Activated CD4-positive, alpha-beta T cell treated with anti-CD3 and anti-CD28 coated beads, Interleukin-2, amount 50 U/mL, for 24 hours (primary cell): ENCODE data around the gene FUT7.
"Not testable (repeated sequence)": the region's sequence is repeated elsewhere in the genome, so short reads cannot be mapped to it uniquely, and the experiment has no call there.

Source experiments
- DNase-seq, 2 donors: peaks; one replicate each; pipeline ENCODE4 v3.0.0-alpha.2; 2020; ENCODE audit warnings: low read depth in 1 of 2, low spot score in 1 of 2

Gene FUT7

GRCh38 chr9:137006116-137007003 is 25.5 kb downstream of the FUT7 start:
- no peak for DNase-seq

GRCh38 chr9:137004285-137004684 is 27.6 kb downstream of the FUT7 start:
- DNase-seq: not testable (repeated sequence)

- DNase-seq: no peak
Measured at GRCh38 chr9:137002646-137003041, 29.2 kb downstream of the FUT7 start.

- no peak for DNase-seq
Measured at GRCh38 chr9:137001857-137002645, 29.8 kb downstream of the FUT7 start.

GRCh38 chr9:137000177-137000930 is 31.5 kb downstream of the FUT7 start:
- DNase-seq: no peak

- no peak for DNase-seq
Measured at GRCh38 chr9:136997830-136998234, 34.1 kb downstream of the FUT7 start.

GRCh38 chr9:136997371-136997770 is 34.5 kb downstream of the FUT7 start:
- DNase-seq: no peak

GRCh38 chr9:136996361-136997292 is 35.3 kb downstream of the FUT7 start, which contains the start of gene CLIC3:
Gene CLIC3 (minus strand): TSS chr9:136996568. CDS start chr9:136996543, 25 bp downstream.
- DNase-seq: no peak

- no peak for DNase-seq
Measured at GRCh38 chr9:136995772-136996311, 36.0 kb downstream of the FUT7 start.

- no peak for DNase-seq
Measured at GRCh38 chr9:136995362-136995761, 36.5 kb downstream of the FUT7 start.

GRCh38 chr9:136994888-136995230 is 37.0 kb downstream of the FUT7 start:
- no peak for DNase-seq

- DNase-seq: no peak
Measured at GRCh38 chr9:136994180-136994887, 37.6 kb downstream of the FUT7 start.

- DNase-seq: no peak
Measured at GRCh38 chr9:136992819-136993369, 39.0 kb downstream of the FUT7 start.

GRCh38 chr9:136991993-136992818 is 39.7 kb downstream of the FUT7 start, which contains the start of gene PAXX:
Gene PAXX (plus strand): TSS chr9:136992422. CDS start chr9:136992444, 22 bp downstream.
- DNase-seq: peak; percentile 87

GRCh38 chr9:136990242-136990911 is 41.5 kb downstream of the FUT7 start:
- DNase-seq: no peak

- no peak for DNase-seq
Measured at GRCh38 chr9:136988872-136989271, 43.0 kb downstream of the FUT7 start.

GRCh38 chr9:136985853-136986252 is 46.0 kb downstream of the FUT7 start:
- DNase-seq: no peak
